Stimulated activated CD8-positive, alpha-beta memory T cell treated with anti-CD3 and anti-CD28 coated beads, Interleukin-4, amount 100 ng/mL, for 1 hour (primary cell): ENCODE data around the gene ADIPOR1.
A peak's percentile ranks its signal among the peaks of the same experiment; 100 is the strongest.
"Not testable (repeated sequence)": the region's sequence is repeated elsewhere in the genome, so short reads cannot be mapped to it uniquely, and the experiment has no call there.

Experiments
- DNase-seq, 2 donors: peaks; one replicate each; pipeline ENCODE4 v3.0.0-alpha.2; 2020; ENCODE audit warnings: low read depth in 2 of 2, low spot score in 1 of 2

ADIPOR1 gene

GRCh38 chr1:202940561-202940960 is 17.6 kb downstream of the ADIPOR1 start:
- DNase-seq: no peak

GRCh38 chr1:202938287-202938925 is 19.7 kb downstream of the ADIPOR1 start:
- no peak for DNase-seq

- not testable (repeated sequence) for DNase-seq
These were observed 21.7 kb downstream of the ADIPOR1 start for GRCh38 chr1:202936409-202936808.

GRCh38 chr1:202935844-202936243 is 22.3 kb downstream of the ADIPOR1 start:
- no peak for DNase-seq

GRCh38 chr1:202934755-202935154 is 23.4 kb downstream of the ADIPOR1 start:
- DNase-seq: no peak

- no peak for DNase-seq
These were observed 25.6 kb downstream of the ADIPOR1 start for GRCh38 chr1:202932476-202932875.

GRCh38 chr1:202926581-202927491 is 31.3 kb downstream of the ADIPOR1 start, which contains the start of gene KLHL12:
TSS of gene KLHL12 (minus strand) at chr1:202927234. CDS start at chr1:202925162, 2,072 bp downstream.
- peak; percentile 91 to 94 for DNase-seq

- no peak for DNase-seq
These were observed 34.6 kb downstream of the ADIPOR1 start for GRCh38 chr1:202923533-202923932.

GRCh38 chr1:202919615-202920014 is 38.5 kb downstream of the ADIPOR1 start:
- DNase-seq: no peak

- DNase-seq: no peak
These were observed 43.0 kb downstream of the ADIPOR1 start for GRCh38 chr1:202915146-202915545.

- not testable (repeated sequence) for DNase-seq
These were observed 45.6 kb downstream of the ADIPOR1 start for GRCh38 chr1:202912476-202912875.

- no peak for DNase-seq
These were observed 48.6 kb downstream of the ADIPOR1 start for GRCh38 chr1:202909494-202909893.

GRCh38 chr1:202908998-202909397 is 49.1 kb downstream of the ADIPOR1 start:
- DNase-seq: no peak

- DNase-seq: no peak
These were observed 52.8 kb downstream of the ADIPOR1 start for GRCh38 chr1:202905331-202905730.

- not testable (repeated sequence) for DNase-seq
These were observed 54.3 kb downstream of the ADIPOR1 start for GRCh38 chr1:202903808-202904207.

GRCh38 chr1:202901555-202901954 is 56.6 kb downstream of the ADIPOR1 start:
- DNase-seq: no peak

- no peak for DNase-seq
These were observed 65.6 kb downstream of the ADIPOR1 start for GRCh38 chr1:202892501-202892900.
